SK-N-MC (cell line): Measurements from ENCODE around the gene SYNE1.

ENCODE experiments used
- EZH2 ChIP-seq: fragments of 200-600 bp; sonication (generic); IDR thresholded peaks from one replicate; pipeline ENCODE4 v1.6.1; 2017; ENCODE audit warnings: antibody characterized with exemption
- POLR2AphosphoS5 ChIP-seq: IDR thresholded peaks from 2 replicates; pipeline ENCODE4 v1.6.1; 2012; ENCODE audit warnings: mild to moderate bottlenecking, low read depth, low read length, borderline replicate concordance

GRCh38 chr6:152404936-152405595 is 232.1 kb downstream of the SYNE1 start:
- TF ChIP-seq EZH2 (no peak), POLR2AphosphoS5 (no peak)
